Neutrophil (primary cell): ENCODE data around the gene TSC22D1.

Experiments used
- H3K27ac ChIP-seq: fragments of 200-600 bp; sonication (generic); 2 replicates; pipeline ENCODE4 v1.5.1; 2016; ENCODE audit warnings: mild to moderate bottlenecking, moderate library complexity
- H3K27me3 ChIP-seq: fragments of 200-600 bp; sonication (generic); 2 replicates; pipeline ENCODE4 v1.6.0; 2016; ENCODE audit warnings: mild to moderate bottlenecking
- H3K36me3 ChIP-seq: fragments of 200-600 bp; sonication (generic); 2 replicates; pipeline ENCODE4 v1.5.1; 2017
- H3K4me1 ChIP-seq, 2 experiments: fragments of 200-600 bp in 1 of 2; sonication (generic) in 1 of 2; 1 replicate in 1 of 2; 2 replicates in 1 of 2; pipeline versions ENCODE4 v1.5.1 to v1.6.1; 2013 to 2016; ENCODE audit warnings: low read depth in 1 of 2, low read length in 1 of 2, mild to moderate bottlenecking in 1 of 2, moderate library complexity in 1 of 2; ENCODE audit not compliant: control insufficient read depth in 1 of 2, insufficient read depth in 1 of 2
- H3K4me3 ChIP-seq, 2 experiments: fragments of 200-600 bp in 1 of 2; sonication (generic) in 1 of 2; 1 replicate in 1 of 2; 2 replicates in 1 of 2; pipeline ENCODE4 v1.5.1; 2013 to 2016; ENCODE audit warnings: low read depth in 1 of 2, low read length in 1 of 2, mild to moderate bottlenecking in 1 of 2, moderate library complexity in 1 of 2
- H3K9me3 ChIP-seq: fragments of 200-600 bp; sonication (generic); 2 replicates; pipeline ENCODE4 v1.5.1; 2016
- TF ChIP-seq, protein P1 (sequence below): fragments of 200-600 bp; sonication (generic); IDR thresholded peaks from 2 replicates; pipeline ENCODE4 v1.5.1; 2016; ENCODE audit warnings: antibody characterized with exemption

Gene TSC22D1

DNA sequence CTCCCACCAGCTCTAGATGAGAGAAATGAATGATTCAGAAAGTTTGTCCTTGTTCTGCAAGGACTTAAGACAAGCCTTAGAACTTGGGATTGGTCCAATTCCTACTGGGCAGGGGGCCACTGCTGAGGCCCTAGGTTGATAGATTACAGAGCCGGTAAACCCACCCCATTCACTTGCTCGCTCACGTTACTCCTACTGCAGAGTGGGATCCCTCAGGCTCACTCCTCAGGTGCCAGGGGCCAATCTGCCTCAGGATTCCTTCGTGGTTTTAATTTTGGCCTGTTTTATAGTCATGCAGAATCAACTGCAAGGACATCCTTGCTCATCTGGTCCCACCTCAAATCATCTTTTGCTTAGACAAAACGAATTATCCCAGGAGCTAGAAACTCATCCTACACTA, 143.5 kb downstream of the TSC22D1 start:
- no peak overlapping the region for H3K27ac ChIP-seq
- TF ChIP-seq, protein P1, sequence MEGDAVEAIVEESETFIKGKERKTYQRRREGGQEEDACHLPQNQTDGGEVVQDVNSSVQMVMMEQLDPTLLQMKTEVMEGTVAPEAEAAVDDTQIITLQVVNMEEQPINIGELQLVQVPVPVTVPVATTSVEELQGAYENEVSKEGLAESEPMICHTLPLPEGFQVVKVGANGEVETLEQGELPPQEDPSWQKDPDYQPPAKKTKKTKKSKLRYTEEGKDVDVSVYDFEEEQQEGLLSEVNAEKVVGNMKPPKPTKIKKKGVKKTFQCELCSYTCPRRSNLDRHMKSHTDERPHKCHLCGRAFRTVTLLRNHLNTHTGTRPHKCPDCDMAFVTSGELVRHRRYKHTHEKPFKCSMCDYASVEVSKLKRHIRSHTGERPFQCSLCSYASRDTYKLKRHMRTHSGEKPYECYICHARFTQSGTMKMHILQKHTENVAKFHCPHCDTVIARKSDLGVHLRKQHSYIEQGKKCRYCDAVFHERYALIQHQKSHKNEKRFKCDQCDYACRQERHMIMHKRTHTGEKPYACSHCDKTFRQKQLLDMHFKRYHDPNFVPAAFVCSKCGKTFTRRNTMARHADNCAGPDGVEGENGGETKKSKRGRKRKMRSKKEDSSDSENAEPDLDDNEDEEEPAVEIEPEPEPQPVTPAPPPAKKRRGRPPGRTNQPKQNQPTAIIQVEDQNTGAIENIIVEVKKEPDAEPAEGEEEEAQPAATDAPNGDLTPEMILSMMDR: no peak
- no peaks in the 10 kb centered on the region for H3K9me3 ChIP-seq
- H3K27me3 ChIP-seq: peaks cover 9% of the 10 kb centered on the region
- no peak overlapping the region for H3K4me3 ChIP-seq
- no peaks in the 10 kb centered on the region for H3K36me3 ChIP-seq
- H3K4me1 ChIP-seq: peaks cover 23 to 29% of the 10 kb centered on the region in 2 experiments

DNA sequence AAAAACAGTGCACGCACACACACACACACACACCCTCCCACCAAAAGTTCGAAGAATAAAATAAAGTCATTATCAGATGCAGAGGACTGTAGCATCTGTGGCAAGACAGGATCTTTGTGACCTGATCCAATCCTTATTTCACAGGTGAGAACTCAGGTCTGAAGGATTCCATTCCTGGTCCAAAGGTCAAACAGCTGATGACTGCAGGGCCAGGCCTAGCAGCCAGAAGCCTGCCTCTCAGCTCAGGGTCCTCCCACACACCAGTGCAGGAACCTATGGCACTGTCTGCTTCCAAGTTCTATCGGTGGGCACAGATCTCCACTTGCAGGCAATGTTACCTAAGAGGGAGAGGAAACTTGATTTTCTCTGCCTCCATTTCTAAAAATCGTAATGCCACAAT, 145.0 kb downstream of the TSC22D1 start:
- TF ChIP-seq, protein P1: no peak
- Histone ChIP-seq H3K4me1 (peaks cover 14 to 16% of the 10 kb centered on the region in 2 experiments), H3K27me3 (peaks cover 7% of the 10 kb centered on the region), H3K9me3 (no peaks in the 10 kb centered on the region), H3K4me3 (no peak overlapping the region), H3K36me3 (no peaks in the 10 kb centered on the region), H3K27ac (no peak overlapping the region)

DNA sequence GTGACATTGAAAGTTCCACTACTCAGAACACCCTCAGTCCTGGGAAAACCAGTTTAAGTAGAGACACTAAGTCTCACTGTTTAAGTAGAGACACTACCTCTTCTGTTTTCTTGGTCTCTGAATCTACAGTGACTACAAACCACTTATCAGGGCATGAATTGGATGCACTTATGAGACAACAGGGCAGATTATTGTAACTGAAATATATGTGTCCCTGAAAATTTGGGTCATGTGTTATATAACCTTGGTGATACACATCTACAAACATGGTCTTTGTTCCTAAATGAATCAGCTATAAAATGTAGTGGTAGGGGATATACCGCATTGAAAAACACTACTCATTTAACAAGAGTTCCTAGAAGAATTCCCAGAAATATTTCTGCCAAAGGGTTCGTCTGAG, 146.8 kb downstream of the TSC22D1 start:
- Histone ChIP-seq H3K9me3 (no peaks in the 10 kb centered on the region), H3K27ac (no peak overlapping the region), H3K27me3 (no peaks in the 10 kb centered on the region), H3K4me1 (peaks cover 0 to 4% of the 10 kb centered on the region in 2 experiments), H3K36me3 (no peaks in the 10 kb centered on the region), H3K4me3 (no peak overlapping the region)
- TF ChIP-seq, protein P1: no peak

DNA sequence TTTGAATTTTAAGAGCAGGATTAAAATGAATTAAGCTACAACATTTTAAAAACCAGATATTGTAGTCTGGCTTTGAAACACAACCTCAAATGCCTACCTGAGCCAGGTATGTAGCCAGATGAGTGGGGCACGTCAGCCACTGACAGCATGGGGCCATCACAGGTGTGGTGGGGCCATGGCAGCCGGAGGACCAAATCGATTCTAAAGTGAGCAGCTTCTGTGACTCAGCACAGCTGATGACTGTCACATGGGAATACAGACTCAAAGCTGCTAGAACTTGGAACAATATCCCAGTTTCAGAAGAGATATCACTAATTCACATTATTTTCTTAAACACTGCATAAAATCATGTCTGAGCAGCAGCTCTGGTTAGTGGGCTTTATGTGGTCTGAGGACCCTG, 149.7 kb downstream of the TSC22D1 start:
- H3K4me1 ChIP-seq: peaks cover 0 to 4% of the 10 kb centered on the region in 2 experiments
- no peaks in the 10 kb centered on the region for H3K36me3 ChIP-seq
- no peak overlapping the region for H3K4me3 ChIP-seq
- no peaks in the 10 kb centered on the region for H3K9me3 ChIP-seq
- H3K27ac ChIP-seq: no peak overlapping the region
- no peaks in the 10 kb centered on the region for H3K27me3 ChIP-seq
- TF ChIP-seq, protein P1: no peak

DNA sequence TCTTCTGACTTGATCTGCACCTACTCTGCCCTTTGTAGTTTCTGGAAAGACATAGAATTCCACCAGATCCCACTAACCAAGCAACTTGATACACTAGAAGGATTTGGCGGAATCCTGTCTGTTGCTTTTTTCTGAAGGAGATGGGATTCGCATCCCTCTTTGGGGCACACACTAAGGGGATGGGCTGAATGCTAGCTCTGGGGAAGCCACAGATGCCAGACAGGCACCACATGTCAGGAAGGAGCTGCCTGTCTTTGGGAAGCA, 150.4 kb downstream of the TSC22D1 start:
- no peak overlapping the region for H3K27ac ChIP-seq
- H3K36me3 ChIP-seq: no peaks in the 10 kb centered on the region
- TF ChIP-seq, protein P1: no peak
- peaks cover 0 to 4% of the 10 kb centered on the region in 2 experiments for H3K4me1 ChIP-seq
- no peaks in the 10 kb centered on the region for H3K27me3 ChIP-seq
- H3K9me3 ChIP-seq: no peaks in the 10 kb centered on the region
- no peak overlapping the region for H3K4me3 ChIP-seq
